Esophagus squamous epithelium (tissue), 4 donors: ENCODE measurements around the gene SLC44A1.

Experiments
- CTCF ChIP-seq, 6 experiments: fragments of 450-650 bp in 4 of 6; fragments of 200-600 bp in 2 of 6; sonication (generic) in 2 of 6; IDR thresholded peaks; one replicate each; pipeline ENCODE4 v1.5.1; 2016 to 2019; ENCODE audit warnings: antibody characterized with exemption in 6 of 6, mild to moderate bottlenecking in 4 of 6, moderate library complexity in 4 of 6
- POLR2A ChIP-seq, 4 donors: fragments of 450-650 bp; IDR thresholded peaks; one replicate each; pipeline ENCODE4 v1.6.1; 2017; ENCODE audit warnings: antibody characterized with exemption in 4 of 4, mild to moderate bottlenecking in 4 of 4, moderate library complexity in 3 of 4

GRCh38 chr9:105311306-105311705 is 66.9 kb downstream of the SLC44A1 start:
- TF ChIP-seq POLR2A (IDR thresholded peaks at IDR 0.05): no peak
- TF ChIP-seq CTCF (IDR thresholded peaks at IDR 0.05): no peak
